HFF-Myc (cell line): Measurements from ENCODE around the gene CDC34.

Experiments
- DNase-seq: peaks from one replicate; pipeline ENCODE4 v3.0.0-alpha.2; 2011; ENCODE audit warnings: low read depth; ENCODE audit errors: extremely low read depth
- H3K4me3 ChIP-seq: replicated peaks from 2 replicates; pipeline ENCODE4 v1.5.1; 2011; ENCODE audit warnings: low read depth, mild to moderate bottlenecking, control low read depth, low read length
- TF ChIP-seq, protein P1 (sequence below): IDR thresholded peaks from 2 replicates; pipeline ENCODE4 v1.5.1; 2012; ENCODE audit warnings: mild to moderate bottlenecking, low read depth, low read length, control low read depth; ENCODE audit errors: missing control alignments

Gene CDC34

DNA sequence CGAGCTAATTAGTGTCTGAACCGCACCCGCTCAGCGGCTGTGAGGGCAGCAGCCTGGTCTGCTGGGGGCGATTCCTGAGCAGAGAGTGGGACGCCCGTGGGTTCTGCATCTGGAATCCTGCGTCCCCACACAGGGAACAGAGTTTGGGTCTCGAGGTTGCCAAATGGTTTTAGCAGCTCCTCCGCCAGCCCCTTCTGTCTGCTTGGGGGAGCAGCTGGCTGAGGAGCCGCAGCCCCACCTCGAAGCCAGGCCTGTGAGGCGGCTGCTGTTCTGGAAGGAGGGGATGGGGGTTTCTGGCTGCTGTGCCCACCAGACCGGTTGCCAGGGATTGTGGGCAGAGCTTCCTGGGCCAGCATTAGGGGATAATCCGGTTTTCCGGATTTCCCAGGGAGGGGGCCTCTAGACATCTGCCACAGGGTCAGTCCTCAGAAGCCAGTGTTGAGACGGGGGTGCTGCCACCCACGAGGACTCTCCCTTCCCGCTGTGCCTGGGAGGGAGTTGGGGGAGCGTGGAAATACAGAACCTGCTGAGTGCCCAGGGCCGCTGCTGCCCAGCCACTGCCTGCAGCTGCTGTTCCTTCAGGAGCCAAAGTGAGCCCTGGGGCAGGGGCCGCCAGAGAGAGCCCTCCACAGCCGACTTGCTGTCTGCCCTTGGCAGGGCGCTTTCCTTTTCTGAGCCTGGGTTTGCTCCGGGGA is 2.0 kb downstream of the CDC34 start:
- H3K4me3 ChIP-seq: peak overlapping the region; percentile 72
- TF ChIP-seq, protein P1, sequence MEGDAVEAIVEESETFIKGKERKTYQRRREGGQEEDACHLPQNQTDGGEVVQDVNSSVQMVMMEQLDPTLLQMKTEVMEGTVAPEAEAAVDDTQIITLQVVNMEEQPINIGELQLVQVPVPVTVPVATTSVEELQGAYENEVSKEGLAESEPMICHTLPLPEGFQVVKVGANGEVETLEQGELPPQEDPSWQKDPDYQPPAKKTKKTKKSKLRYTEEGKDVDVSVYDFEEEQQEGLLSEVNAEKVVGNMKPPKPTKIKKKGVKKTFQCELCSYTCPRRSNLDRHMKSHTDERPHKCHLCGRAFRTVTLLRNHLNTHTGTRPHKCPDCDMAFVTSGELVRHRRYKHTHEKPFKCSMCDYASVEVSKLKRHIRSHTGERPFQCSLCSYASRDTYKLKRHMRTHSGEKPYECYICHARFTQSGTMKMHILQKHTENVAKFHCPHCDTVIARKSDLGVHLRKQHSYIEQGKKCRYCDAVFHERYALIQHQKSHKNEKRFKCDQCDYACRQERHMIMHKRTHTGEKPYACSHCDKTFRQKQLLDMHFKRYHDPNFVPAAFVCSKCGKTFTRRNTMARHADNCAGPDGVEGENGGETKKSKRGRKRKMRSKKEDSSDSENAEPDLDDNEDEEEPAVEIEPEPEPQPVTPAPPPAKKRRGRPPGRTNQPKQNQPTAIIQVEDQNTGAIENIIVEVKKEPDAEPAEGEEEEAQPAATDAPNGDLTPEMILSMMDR: no peak
- no peak for DNase-seq

DNA sequence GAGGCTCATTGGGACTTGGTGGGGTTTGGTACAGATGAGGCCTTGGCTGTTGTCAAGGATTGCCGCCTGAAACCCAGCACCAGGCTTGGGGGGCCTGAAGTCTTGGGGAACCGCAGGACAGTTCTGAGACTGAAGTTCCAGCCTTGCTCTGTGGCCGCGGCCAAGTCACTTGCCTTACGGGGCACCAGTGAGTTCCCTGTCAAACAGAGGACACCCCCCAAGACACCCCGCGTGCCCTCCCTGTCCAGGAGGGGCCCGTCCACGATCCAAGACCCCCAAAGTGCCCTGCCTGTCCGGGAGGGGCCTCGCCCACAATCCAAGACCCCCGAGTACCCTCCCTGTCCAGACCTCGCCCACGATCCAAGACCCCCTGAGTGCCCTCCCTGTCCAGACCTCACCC is 2.5 kb downstream of the CDC34 start:
- TF ChIP-seq, protein P1: no peak
- DNase-seq: no peak
- peak overlapping the region; percentile 72 for H3K4me3 ChIP-seq

DNA sequence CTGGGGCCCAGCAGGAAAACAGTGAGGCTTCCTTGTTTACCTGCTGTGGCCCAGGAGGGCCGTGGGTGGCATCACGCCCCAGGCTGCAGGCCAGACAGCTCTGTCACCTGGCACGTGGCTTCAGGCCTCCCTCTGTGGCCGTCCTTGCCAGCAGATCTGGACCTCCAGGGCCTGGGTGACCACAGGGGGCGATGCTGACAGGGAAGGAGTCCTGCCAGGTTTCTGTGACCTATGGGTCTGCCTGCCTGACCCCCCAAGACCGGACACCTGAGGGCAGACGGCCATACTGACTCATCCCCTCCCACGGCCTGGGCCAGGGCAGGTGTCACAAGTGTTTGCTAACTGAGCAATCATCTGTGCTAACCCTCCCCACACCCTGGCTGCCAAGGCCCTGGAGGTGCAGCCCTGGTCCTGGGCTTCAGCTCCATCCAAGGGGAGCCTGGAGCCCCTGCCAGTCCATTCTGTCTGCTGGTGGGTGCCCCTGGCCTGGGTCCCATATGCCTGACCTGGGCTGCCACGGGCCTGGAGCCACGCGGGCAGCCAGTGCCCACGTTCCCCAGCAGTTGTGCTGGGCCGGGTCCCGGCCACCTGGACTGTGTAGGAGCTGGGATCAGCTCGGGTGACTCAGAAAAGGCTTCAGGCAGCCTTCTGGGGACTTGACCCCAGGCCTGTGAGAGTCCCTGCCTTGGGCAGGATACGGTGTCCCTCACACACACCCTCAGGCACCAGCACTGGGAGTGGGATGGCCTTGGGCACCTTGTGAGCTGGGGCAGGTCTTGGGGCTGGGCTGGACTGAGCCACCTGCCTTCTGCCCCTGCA is 3.7 kb downstream of the CDC34 start:
- TF ChIP-seq, protein P1: no peak
- no peak for DNase-seq
- no peak overlapping the region for H3K4me3 ChIP-seq

DNA sequence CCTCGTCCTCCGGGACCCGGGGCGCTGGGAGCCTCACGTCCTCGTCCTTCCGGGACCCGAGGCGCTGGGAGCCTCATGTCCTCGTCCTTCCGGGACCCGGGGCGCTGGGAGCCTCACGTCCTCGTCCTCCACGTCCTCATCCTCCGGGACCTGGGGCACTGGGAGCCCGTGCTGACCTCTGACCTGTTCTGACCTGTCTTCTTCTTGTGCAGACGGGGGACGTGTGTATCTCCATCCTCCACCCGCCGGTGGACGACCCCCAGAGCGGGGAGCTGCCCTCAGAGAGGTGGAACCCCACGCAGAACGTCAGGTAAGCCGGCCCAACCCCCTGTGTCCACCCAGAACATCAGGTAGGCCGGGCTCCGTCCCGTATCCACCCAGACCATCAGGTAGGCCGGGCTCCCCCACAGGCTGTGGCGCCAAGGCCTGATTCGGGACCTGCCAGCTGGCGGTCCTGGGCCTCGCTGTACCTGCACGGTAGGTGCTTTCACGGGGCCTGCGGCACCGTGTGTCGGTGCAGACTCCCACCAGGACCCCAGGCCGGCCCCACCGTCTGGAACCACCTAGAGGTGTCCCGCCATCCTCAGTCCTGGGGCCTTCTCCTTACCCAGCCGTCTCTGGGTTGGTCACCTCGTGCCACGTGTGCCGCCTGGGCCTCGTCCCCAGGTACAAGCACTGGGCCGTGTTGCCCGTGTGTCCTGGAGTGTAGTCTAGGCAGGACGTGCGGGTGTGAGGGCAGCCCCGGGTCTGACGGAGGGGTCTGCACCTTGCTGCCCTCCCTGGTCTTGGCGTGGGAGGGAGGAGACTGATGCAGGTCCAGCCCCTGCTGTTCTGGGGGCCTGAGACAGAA is 4.7 kb downstream of the CDC34 start:
- TF ChIP-seq, protein P1: no peak
- no peak overlapping the region for H3K4me3 ChIP-seq
- no peak for DNase-seq

DNA sequence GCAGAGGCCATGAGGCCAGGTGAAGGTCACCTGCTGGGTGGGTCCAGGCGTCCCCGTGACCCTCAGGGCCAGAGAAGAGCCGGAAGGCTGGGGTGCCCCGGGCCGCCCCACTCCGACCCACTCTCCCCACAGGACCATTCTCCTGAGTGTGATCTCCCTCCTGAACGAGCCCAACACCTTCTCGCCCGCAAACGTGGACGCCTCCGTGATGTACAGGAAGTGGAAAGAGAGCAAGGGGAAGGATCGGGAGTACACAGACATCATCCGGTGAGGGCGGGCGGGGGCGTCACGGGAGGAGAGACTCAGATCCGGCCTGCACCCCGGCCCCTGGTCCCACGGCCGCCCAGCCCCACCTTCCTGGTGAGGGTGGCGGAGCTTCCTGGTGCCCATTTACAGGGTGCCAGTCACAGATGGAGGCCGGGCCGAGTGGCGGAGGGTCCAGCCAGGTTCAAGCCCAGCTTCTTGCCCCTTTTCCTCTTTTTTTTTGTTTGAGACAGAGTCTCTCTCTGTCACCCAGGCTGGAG is 5.4 kb downstream of the CDC34 start:
- TF ChIP-seq, protein P1: no peak
- no peak for DNase-seq
- H3K4me3 ChIP-seq: no peak overlapping the region

DNA sequence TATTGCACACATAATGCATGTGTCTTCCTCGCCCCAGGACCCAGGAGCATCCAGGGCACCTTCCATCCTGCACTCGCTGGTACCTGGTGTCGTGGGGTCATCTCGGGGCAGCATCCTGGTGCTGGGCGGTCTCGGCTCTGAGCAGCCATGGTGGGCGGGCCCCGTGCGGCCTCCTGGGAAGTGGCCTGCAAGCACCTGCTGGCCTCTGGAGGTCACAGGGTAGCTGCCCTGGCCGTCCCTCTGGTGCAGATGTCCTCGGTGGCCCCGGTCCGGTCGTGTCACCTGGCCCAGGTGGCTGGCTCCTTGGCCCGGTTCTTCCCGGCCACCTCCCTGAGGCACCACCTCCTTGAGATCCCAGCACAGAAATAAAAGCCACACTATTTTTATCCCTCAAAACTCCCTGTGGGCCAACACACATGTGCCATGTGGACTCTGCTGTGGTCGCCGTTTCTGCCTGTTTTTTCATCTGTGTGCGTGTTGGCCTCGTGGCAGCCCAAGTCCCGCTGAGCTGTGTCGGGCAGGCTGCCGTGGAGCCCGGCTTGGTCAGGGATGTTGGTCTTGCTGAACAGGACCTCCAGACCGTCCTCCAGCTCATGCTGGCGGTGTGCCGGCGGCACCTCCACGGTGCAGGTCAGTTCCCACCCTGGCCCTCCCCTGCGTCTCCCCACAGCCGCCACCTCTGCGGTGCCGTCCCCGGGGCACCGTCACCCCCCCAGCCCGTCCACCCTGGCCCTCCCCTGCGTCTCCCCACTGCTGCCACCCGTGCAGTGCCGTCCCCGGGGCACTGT is 7.3 kb downstream of the CDC34 start:
- DNase-seq: no peak

More for the DNA sequence above, 7.3 kb downstream of the CDC34 start:
- TF ChIP-seq, protein P1: no peak
- H3K4me3 ChIP-seq: no peak overlapping the region
